ENCODE measurements around the gene E2F1. TPM values are rescaled to one million over a fixed set of nuclear protein-coding genes. Genes with fewer than 3 reads are reported as not detected.

Gene E2F1
- total RNA-seq, 2 donors from 2014 or later, result 26.9 to 33.7 TPM

DNA sequence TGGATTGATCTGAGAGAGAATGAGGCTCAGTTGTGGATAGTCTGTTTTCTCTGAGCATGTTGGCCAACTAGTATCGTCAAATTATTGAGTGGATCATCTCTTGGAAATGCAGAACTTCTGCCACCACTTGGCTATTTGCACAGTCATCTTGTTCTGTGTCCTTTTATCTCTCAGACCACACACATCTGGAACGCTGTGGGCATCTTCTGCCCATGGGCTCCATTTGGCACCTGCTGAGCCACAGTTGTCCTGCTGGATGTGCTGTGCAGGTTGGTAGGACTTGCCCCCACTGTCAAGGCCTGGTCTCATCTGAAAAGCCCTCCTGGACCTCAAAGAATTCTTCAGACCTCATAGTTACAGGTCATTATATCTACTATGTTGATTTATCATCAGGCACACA lies 40.8 kb downstream of the E2F1 start:
- WGBS, 2 experiments (ENCODE audit: insufficient coverage in 1 of 2, insufficient read length in 1 of 2), result 91 to 100% methylated on average over 1 to 2 of the region's 2 CpGs
- no peak overlapping the region for H3K4me3 Mint-ChIP-seq

DNA sequence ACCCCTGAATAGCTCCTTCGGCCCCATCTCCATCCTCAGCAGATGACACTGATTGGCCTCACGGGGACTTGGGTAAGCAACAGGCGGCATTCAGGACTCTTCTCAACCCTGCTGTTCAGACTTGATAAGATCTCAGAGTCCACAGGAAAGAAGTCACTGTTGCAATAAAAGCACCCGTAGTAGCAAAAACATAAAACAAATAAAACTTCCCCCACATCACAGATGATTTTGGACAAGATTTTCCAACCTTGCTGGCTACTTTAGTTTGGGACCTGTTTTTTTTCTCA lies 41.2 kb downstream of the E2F1 start:
- TF ChIP-seq, protein P1, sequence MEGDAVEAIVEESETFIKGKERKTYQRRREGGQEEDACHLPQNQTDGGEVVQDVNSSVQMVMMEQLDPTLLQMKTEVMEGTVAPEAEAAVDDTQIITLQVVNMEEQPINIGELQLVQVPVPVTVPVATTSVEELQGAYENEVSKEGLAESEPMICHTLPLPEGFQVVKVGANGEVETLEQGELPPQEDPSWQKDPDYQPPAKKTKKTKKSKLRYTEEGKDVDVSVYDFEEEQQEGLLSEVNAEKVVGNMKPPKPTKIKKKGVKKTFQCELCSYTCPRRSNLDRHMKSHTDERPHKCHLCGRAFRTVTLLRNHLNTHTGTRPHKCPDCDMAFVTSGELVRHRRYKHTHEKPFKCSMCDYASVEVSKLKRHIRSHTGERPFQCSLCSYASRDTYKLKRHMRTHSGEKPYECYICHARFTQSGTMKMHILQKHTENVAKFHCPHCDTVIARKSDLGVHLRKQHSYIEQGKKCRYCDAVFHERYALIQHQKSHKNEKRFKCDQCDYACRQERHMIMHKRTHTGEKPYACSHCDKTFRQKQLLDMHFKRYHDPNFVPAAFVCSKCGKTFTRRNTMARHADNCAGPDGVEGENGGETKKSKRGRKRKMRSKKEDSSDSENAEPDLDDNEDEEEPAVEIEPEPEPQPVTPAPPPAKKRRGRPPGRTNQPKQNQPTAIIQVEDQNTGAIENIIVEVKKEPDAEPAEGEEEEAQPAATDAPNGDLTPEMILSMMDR (conservative IDR thresholded peaks at IDR 0.05), result no peak
- Mint-ChIP-seq H3K27ac (no peak overlapping the region), H3K36me3 (ENCODE audit: low read depth) (peaks cover 55% of the 10 kb centered on the region), H3K4me1 (no peaks in the 10 kb centered on the region), H3K9me3 (no peaks in the 10 kb centered on the region), H3K4me3 (no peak overlapping the region), H3K27me3 (ENCODE audit: insufficient read depth) (no peaks in the 10 kb centered on the region)
- H3K27me3 ChIP-seq (ENCODE audit: control insufficient read depth, insufficient read depth, low read length, poor library complexity, severe bottlenecking), result no peaks in the 10 kb centered on the region
- DNase-seq, result no peak
- H3K27ac ChIP-seq (ENCODE audit: low read depth, low read length), result no peak overlapping the region
- H3K4me3 ChIP-seq (ENCODE audit: low read length), result no peak overlapping the region
- no peak overlapping the region for H3K9ac ChIP-seq (ENCODE audit: extremely low read depth, low read length, poor library complexity, severe bottlenecking)
- 87% methylated on average over 4 of the region's 4 CpGs; no CpG with 5 or more reads in 1 of the 2 experiments for WGBS, 2 experiments (ENCODE audit: insufficient coverage in 1 of 2, insufficient read length in 1 of 2)
- no peaks in the 10 kb centered on the region for H3K9me3 ChIP-seq (ENCODE audit: control insufficient read depth, low read length)
- H3K4me1 ChIP-seq (ENCODE audit: control insufficient read depth, insufficient read depth, low read length), result no peaks in the 10 kb centered on the region
- H3K36me3 ChIP-seq (ENCODE audit: control insufficient read depth, insufficient read depth, low read length), result peaks cover 53% of the 10 kb centered on the region

More for the DNA sequence above, 40.8 kb downstream of the E2F1 start:
- Mint-ChIP-seq H3K36me3 (ENCODE audit: low read depth) (peaks cover 51% of the 10 kb centered on the region), H3K27me3 (ENCODE audit: insufficient read depth) (no peaks in the 10 kb centered on the region), H3K4me1 (no peaks in the 10 kb centered on the region), H3K9me3 (no peaks in the 10 kb centered on the region), H3K27ac (no peak overlapping the region)
- DNase-seq, result no peak
- Histone ChIP-seq H3K27ac (ENCODE audit: low read depth, low read length) (no peak overlapping the region), H3K4me1 (ENCODE audit: control insufficient read depth, insufficient read depth, low read length) (no peaks in the 10 kb centered on the region), H3K9ac (ENCODE audit: extremely low read depth, low read length, poor library complexity, severe bottlenecking) (no peak overlapping the region), H3K4me3 (ENCODE audit: low read length) (no peak overlapping the region), H3K27me3 (ENCODE audit: control insufficient read depth, insufficient read depth, low read length, poor library complexity, severe bottlenecking) (no peaks in the 10 kb centered on the region), H3K9me3 (ENCODE audit: control insufficient read depth, low read length) (no peaks in the 10 kb centered on the region), H3K36me3 (ENCODE audit: control insufficient read depth, insufficient read depth, low read length) (peaks cover 50% of the 10 kb centered on the region)
- TF ChIP-seq, protein P1 (conservative IDR thresholded peaks at IDR 0.05), result no peak

DNA sequence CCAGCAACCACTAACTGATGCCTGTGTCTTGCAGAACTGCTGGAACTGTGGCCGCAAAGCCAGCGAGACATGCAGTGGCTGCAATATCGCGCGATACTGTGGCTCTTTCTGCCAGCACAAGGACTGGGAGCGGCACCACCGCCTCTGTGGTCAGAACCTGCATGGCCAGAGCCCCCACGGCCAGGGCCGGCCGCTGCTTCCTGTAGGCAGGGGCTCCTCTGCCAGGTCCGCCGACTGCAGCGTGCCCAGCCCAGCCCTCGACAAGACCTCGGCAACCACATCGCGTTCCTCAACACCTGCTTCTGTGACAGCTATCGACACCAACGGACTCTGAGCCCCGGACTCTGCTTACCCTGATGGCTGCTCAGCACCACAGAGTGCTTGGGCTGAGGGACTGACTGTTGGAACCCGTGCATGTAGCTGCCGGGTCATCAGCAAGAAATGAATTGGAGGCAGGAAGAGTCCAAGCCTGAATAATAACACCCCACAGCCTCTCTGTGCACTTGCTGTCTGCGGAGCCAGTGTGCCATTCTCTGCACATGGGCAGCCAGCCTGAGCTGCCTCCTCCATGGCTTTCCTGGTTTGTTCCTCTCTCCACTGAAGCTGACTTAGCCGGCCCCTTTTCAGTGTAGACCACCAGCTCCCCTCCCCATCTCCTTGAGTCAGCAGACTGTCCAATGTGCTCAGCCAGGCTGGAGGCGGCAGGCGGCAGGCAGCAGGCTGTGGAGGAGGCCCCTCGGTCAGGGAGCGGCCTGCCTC lies 41.7 kb downstream of the E2F1 start:
- no peak overlapping the region for H3K27ac ChIP-seq (ENCODE audit: low read depth, low read length)
- no peak overlapping the region for H3K9ac ChIP-seq (ENCODE audit: extremely low read depth, low read length, poor library complexity, severe bottlenecking)
- H3K4me1 ChIP-seq (ENCODE audit: control insufficient read depth, insufficient read depth, low read length), result no peaks in the 10 kb centered on the region
- peak; percentile 44 for DNase-seq
- H3K27me3 ChIP-seq (ENCODE audit: control insufficient read depth, insufficient read depth, low read length, poor library complexity, severe bottlenecking), result no peaks in the 10 kb centered on the region
- H3K4me3 ChIP-seq (ENCODE audit: low read length), result no peak overlapping the region
- no peaks in the 10 kb centered on the region for H3K27me3 Mint-ChIP-seq (ENCODE audit: insufficient read depth)
- H3K36me3 Mint-ChIP-seq (ENCODE audit: low read depth), result peaks cover 60% of the 10 kb centered on the region
- 94% methylated on average over 20 to 28 of the region's 28 CpGs for WGBS, 2 experiments (ENCODE audit: insufficient coverage in 1 of 2, insufficient read length in 1 of 2)
- no peak overlapping the region for H3K4me3 Mint-ChIP-seq
- H3K9me3 Mint-ChIP-seq, result no peaks in the 10 kb centered on the region
- H3K27ac Mint-ChIP-seq, result no peak overlapping the region
- TF ChIP-seq, protein P1 (conservative IDR thresholded peaks at IDR 0.05), result no peak
- H3K36me3 ChIP-seq (ENCODE audit: control insufficient read depth, insufficient read depth, low read length), result peaks cover 53% of the 10 kb centered on the region
- no peaks in the 10 kb centered on the region for H3K9me3 ChIP-seq (ENCODE audit: control insufficient read depth, low read length)
- H3K4me1 Mint-ChIP-seq, result no peaks in the 10 kb centered on the region
